Muscle layer of colon (tissue), 2 donors: ENCODE data around the gene C1QTNF12.

ENCODE experiments used
- H3K27ac ChIP-seq: one replicate; pipeline ENCODE4 v1.7.0; 2013; ENCODE audit warnings: low read depth, mild to moderate bottlenecking, low read length, moderate library complexity
- H3K27me3 ChIP-seq, 2 donors: one replicate each; pipeline ENCODE4 v1.7.0; 2013; ENCODE audit warnings: low read length in 2 of 2, mild to moderate bottlenecking in 2 of 2; ENCODE audit not compliant: insufficient read depth in 2 of 2, control insufficient read depth in 1 of 2
- H3K36me3 ChIP-seq: one replicate; pipeline ENCODE4 v1.7.0; 2013; ENCODE audit warnings: mild to moderate bottlenecking, low read length; ENCODE audit not compliant: insufficient read depth
- H3K4me1 ChIP-seq: one replicate; pipeline ENCODE4 v1.7.0; 2013; ENCODE audit warnings: mild to moderate bottlenecking, low read length; ENCODE audit not compliant: insufficient read depth
- H3K4me3 ChIP-seq, 2 donors: one replicate each; pipeline ENCODE4 v1.7.0; 2013; ENCODE audit warnings: low read length in 2 of 2, low read depth in 1 of 2, mild to moderate bottlenecking in 1 of 2, moderate library complexity in 1 of 2
- H3K9ac ChIP-seq: one replicate; pipeline ENCODE4 v1.7.0; 2013; ENCODE audit warnings: low read length
- H3K9me3 ChIP-seq: one replicate; pipeline ENCODE4 v1.7.0; 2013; ENCODE audit warnings: mild to moderate bottlenecking, low read length
- donor health status: abdominal sarcoma.
- donor health status: Adenocarcinoma of cecum.

C1QTNF12 gene

GRCh38 chr1:1211541-1212441 is 34.7 kb downstream of the C1QTNF12 start:
- no peaks in the 10 kb centered on the region for H3K9me3 ChIP-seq
- no peak overlapping the region for H3K4me3 ChIP-seq
- peaks cover 4% of the 10 kb centered on the region for H3K36me3 ChIP-seq
- H3K9ac ChIP-seq: no peak overlapping the region
- H3K27ac ChIP-seq: no peak overlapping the region
- peaks cover 6 to 17% of the 10 kb centered on the region in 2 donors for H3K27me3 ChIP-seq
- H3K4me1 ChIP-seq: no peaks in the 10 kb centered on the region

- no peaks in the 10 kb centered on the region for H3K9me3 ChIP-seq
- no peak overlapping the region for H3K27ac ChIP-seq
- H3K4me1 ChIP-seq: no peaks in the 10 kb centered on the region
- H3K4me3 ChIP-seq: no peak overlapping the region
- no peaks in the 10 kb centered on the region for H3K36me3 ChIP-seq
- no peak overlapping the region for H3K9ac ChIP-seq
- peaks cover 9 to 26% of the 10 kb centered on the region in 2 donors for H3K27me3 ChIP-seq
Measured at GRCh38 chr1:1210726-1211540, 35.6 kb downstream of the C1QTNF12 start.

GRCh38 chr1:1208713-1209433 is 37.6 kb downstream of the C1QTNF12 start:
- H3K27me3 ChIP-seq: peaks cover 9 to 39% of the 10 kb centered on the region in 2 donors
- H3K36me3 ChIP-seq: no peaks in the 10 kb centered on the region
- no peaks in the 10 kb centered on the region for H3K9me3 ChIP-seq
- no peak overlapping the region for H3K9ac ChIP-seq
- H3K4me1 ChIP-seq: no peaks in the 10 kb centered on the region
- H3K27ac ChIP-seq: no peak overlapping the region
- no peak overlapping the region for H3K4me3 ChIP-seq

DNA sequence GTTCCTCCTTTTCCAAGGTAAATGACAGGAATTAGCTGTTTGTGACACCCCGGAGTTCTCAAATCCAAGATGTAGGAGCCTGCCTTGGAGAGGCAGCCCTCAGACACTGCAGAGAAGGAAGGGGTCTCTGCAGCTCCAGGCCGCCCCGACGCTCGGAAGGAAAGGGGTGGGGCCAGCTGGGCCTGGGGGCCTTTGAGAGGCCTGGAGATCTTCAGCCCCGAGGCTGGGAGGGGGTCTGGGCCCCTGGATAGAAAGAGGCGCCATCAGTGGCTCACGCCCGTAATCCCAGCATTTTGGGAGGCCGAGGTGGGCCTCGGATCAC is 39.0 kb downstream of the C1QTNF12 start:
- Histone ChIP-seq H3K27me3 (peaks cover 9 to 49% of the 10 kb centered on the region in 2 donors), H3K4me1 (no peaks in the 10 kb centered on the region), H3K36me3 (no peaks in the 10 kb centered on the region), H3K4me3 (no peak overlapping the region), H3K27ac (no peak overlapping the region), H3K9ac (no peak overlapping the region), H3K9me3 (no peaks in the 10 kb centered on the region)

DNA sequence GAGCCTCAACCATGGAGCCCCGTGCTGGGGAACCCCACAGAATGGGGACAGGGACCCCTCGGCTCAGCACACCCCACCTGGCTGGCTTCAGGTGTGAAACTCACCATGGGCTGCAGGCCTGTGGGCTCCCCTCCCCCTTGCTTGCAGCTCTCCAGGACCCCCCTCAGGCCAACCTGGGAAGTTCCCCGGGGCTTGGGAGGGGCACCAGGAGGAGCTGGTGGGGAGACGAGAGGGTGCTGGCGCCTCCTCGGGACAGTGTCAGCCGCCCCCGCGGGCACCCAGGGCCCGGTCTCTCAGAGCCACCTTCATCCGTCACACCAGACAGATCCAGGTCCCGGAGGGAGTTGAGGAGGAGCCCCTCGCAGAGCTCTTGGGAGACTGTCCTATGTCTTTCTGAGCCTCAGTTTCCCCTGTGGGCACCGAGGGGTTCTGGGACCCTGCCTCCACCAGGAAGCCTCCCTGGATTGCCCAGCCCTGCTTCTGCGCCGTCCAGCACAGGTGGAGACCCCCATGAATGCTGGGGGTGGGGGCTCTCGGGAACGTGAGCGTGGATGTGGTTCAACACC is 39.5 kb downstream of the C1QTNF12 start:
- no peaks in the 10 kb centered on the region for H3K9me3 ChIP-seq
- no peak overlapping the region for H3K9ac ChIP-seq
- H3K27ac ChIP-seq: no peak overlapping the region
- H3K4me3 ChIP-seq: no peak overlapping the region
- H3K36me3 ChIP-seq: no peaks in the 10 kb centered on the region
- H3K27me3 ChIP-seq: peaks cover 9 to 49% of the 10 kb centered on the region in 2 donors
- H3K4me1 ChIP-seq: no peaks in the 10 kb centered on the region

- H3K9ac ChIP-seq: no peak within 1 kb of the TSS
- H3K9me3 ChIP-seq: no peaks in the 10 kb centered on the region
- no peaks in the 10 kb centered on the region for H3K36me3 ChIP-seq
- no peaks in the 10 kb centered on the region for H3K4me1 ChIP-seq
- no peak within 1 kb of the TSS for H3K27ac ChIP-seq
- H3K27me3 ChIP-seq: peaks cover 9 to 49% of the 10 kb centered on the region in 2 donors
- no peak within 1 kb of the TSS for H3K4me3 ChIP-seq
Measured at GRCh38 chr1:1206376-1206965, 40.1 kb downstream of the C1QTNF12 start, which contains the start of gene TNFRSF18. Gene TNFRSF18, minus strand, starts transcription at chr1:1206592. Its CDS starts 21 bp downstream, at chr1:1206571.

- Histone ChIP-seq H3K27me3 (peaks cover 9 to 53% of the 10 kb centered on the region in 2 donors), H3K36me3 (no peaks in the 10 kb centered on the region), H3K9me3 (no peaks in the 10 kb centered on the region), H3K27ac (no peak overlapping the region), H3K4me1 (no peaks in the 10 kb centered on the region), H3K4me3 (no peak overlapping the region), H3K9ac (no peak overlapping the region)
Measured at GRCh38 chr1:1205769-1206375, 40.6 kb downstream of the C1QTNF12 start.

DNA sequence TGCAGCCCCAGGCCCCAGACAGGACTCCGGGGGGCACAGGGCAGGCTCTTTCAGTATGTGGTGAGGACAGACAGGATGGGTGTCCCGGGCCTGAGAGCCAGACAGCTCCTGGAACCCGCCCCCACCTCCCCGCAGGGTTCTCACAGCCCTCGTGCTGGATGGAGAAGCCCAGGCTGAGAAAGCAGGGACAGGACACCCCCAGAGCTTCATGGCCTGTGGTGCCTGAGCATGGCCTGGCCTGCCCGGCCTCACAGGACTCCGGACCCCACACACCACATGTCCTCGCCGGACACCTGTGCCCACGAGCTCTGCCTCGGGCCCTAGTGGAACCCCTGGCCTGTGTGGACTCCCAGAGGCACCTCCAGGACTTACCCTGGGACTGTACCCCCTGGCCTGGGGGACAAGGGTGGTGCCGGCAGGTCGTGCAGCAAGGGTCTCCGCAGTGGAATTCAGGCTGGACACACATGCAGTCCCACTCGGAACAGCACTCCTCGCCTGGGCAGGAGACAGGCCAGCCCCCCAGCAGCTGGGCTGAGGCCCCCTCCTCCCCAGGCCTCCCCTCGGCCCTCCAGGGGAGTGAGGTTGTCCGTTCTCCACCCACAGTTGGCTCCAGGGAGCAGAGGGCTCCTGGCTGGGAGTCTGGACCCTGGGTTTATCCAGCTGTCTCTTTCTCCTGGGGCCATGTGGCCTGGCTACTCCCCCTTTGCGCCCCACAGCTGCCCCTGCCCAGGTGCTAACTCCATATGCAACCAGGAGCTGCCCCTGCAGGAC is 41.3 kb downstream of the C1QTNF12 start:
- H3K4me3 ChIP-seq: no peak overlapping the region
- H3K9me3 ChIP-seq: no peaks in the 10 kb centered on the region
- H3K27me3 ChIP-seq: peaks cover 9 to 59% of the 10 kb centered on the region in 2 donors
- H3K9ac ChIP-seq: no peak overlapping the region
- no peaks in the 10 kb centered on the region for H3K36me3 ChIP-seq
- H3K27ac ChIP-seq: no peak overlapping the region
- no peaks in the 10 kb centered on the region for H3K4me1 ChIP-seq

DNA sequence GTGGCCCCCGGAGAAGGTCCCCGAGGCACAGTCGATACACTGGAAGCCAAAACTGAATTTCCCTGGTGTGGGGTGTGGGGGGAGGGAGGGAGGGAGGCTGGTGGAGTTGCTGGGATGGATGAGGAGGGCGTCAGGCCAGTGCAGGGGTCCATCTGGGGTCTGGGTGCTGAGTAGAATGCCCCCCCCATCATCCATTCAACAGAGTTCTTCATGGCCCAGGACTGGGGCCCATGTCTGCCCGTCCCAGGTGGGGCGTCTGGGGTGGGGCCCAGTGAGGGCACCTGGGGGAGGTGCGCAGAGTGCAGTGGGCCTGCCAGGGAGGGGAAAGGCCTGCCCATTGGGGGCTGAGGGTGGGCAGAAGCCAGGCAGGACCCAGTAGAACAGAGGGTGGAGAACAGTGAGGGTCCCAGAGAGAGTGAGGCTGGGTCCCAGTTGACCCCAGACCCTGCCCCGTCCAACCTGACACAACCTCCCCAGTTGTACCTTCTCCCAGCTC is 42.0 kb downstream of the C1QTNF12 start:
- Histone ChIP-seq H3K36me3 (no peaks in the 10 kb centered on the region), H3K9me3 (no peaks in the 10 kb centered on the region), H3K4me1 (no peaks in the 10 kb centered on the region), H3K27me3 (peaks cover 9 to 67% of the 10 kb centered on the region in 2 donors), H3K9ac (no peak overlapping the region), H3K4me3 (no peak overlapping the region), H3K27ac (no peak overlapping the region)
